Thoracic aorta (tissue), 2 donors: ENCODE results near the gene C19orf73. TPM values are rescaled to one million over a fixed set of nuclear protein-coding genes. Genes with fewer than 3 reads are reported as not detected.

Source experiments
- ATAC-seq: fragments of 150-250 bp; one replicate; pipeline ENCODE4 v1.8.0; 2017; ENCODE audit warnings: low read depth; ENCODE audit not compliant: insufficient number of reproducible peaks, low FRiP score
- DNase-seq: peaks from one replicate; pipeline ENCODE4 v3.0.0-alpha.2; 2020; ENCODE audit warnings: low spot score
- H3K27ac ChIP-seq, 2 donors: fragments of 200-600 bp; sonication (generic); 1 replicate in 1 of 2; 2 replicates in 1 of 2; pipeline ENCODE4 v1.5.1; 2016; ENCODE audit warnings: mild to moderate bottlenecking in 2 of 2, moderate library complexity in 2 of 2
- H3K27me3 ChIP-seq: fragments of 200-600 bp; sonication (generic); replicated peaks from 2 replicates; pipeline ENCODE4 v1.6.0; 2016; ENCODE audit warnings: mild to moderate bottlenecking; ENCODE audit not compliant: insufficient read depth
- H3K36me3 ChIP-seq: fragments of 200-600 bp; sonication (generic); one replicate; pipeline ENCODE4 v1.5.1; 2016
- H3K4me1 ChIP-seq, 2 donors: fragments of 200-600 bp; sonication (generic); 1 replicate in 1 of 2; 2 replicates in 1 of 2; pipeline versions ENCODE4 v1.5.1 to v1.6.0; 2016; ENCODE audit warnings: low read depth in 2 of 2, mild to moderate bottlenecking in 1 of 2; ENCODE audit not compliant: control insufficient read depth in 1 of 2
- H3K4me3 ChIP-seq: fragments of 200-600 bp; sonication (generic); 2 replicates; pipeline ENCODE4 v1.5.1; 2016; ENCODE audit warnings: mild to moderate bottlenecking
- H3K9me3 ChIP-seq: fragments of 200-600 bp; sonication (generic); 2 replicates; pipeline ENCODE4 v1.5.1; 2016
- CTCF ChIP-seq: fragments of 200-600 bp; sonication (generic); IDR thresholded peaks from one replicate; pipeline ENCODE4 v1.5.1; 2019; ENCODE audit warnings: antibody characterized with exemption
- total RNA-seq, 2 donors: library from RNA; depleted of rRNA; stranded (reverse); fragments of >200 nt; gene quantifications; one replicate each; pipeline versions ENCODE4 v1.1.0 to v1.2.3, GENCODE V29; 2016

C19orf73 gene
- total RNA-seq, 2 donors from 2014 or later: not detected

GRCh38 chr19:49073514-49074378 is 45.2 kb downstream of the C19orf73 start:
- Histone ChIP-seq H3K9me3 (no peaks in the 10 kb centered on the region), H3K36me3 (no peaks in the 10 kb centered on the region), H3K4me1 (peaks cover 0 to 4% of the 10 kb centered on the region in 2 donors), H3K27me3 (peaks cover 6% of the 10 kb centered on the region), H3K4me3 (no peak overlapping the region), H3K27ac (no peak overlapping the region)
- no peak for TF ChIP-seq CTCF
- DNase-seq (no peak), ATAC-seq (no peak)

GRCh38 chr19:49071860-49072547 is 46.9 kb downstream of the C19orf73 start:
- H3K4me1 ChIP-seq: peaks cover 0 to 4% of the 10 kb centered on the region in 2 donors
- H3K9me3 ChIP-seq: no peaks in the 10 kb centered on the region
- no peak for DNase-seq
- no peak overlapping the region for H3K4me3 ChIP-seq
- no peak for TF ChIP-seq CTCF
- no peak for ATAC-seq
- no peak overlapping the region for H3K27ac ChIP-seq
- H3K27me3 ChIP-seq: peaks cover 6% of the 10 kb centered on the region
- no peaks in the 10 kb centered on the region for H3K36me3 ChIP-seq

- ATAC-seq (no peak), DNase-seq (no peak)
- Histone ChIP-seq H3K9me3 (no peaks in the 10 kb centered on the region), H3K27ac (no peak overlapping the region), H3K36me3 (no peaks in the 10 kb centered on the region), H3K4me1 (peaks cover 0 to 4% of the 10 kb centered on the region in 2 donors), H3K27me3 (peaks cover 6% of the 10 kb centered on the region), H3K4me3 (no peak overlapping the region)
- no peak for TF ChIP-seq CTCF
Measured at GRCh38 chr19:49070416-49070815, 48.5 kb downstream of the C19orf73 start.

GRCh38 chr19:49069026-49069425 is 49.9 kb downstream of the C19orf73 start:
- peaks cover 6% of the 10 kb centered on the region for H3K27me3 ChIP-seq

More at GRCh38 chr19:49069026-49069425, 49.9 kb downstream of the C19orf73 start:
- Histone ChIP-seq H3K4me1 (peaks cover 0 to 4% of the 10 kb centered on the region in 2 donors), H3K36me3 (no peaks in the 10 kb centered on the region), H3K27ac (no peak overlapping the region), H3K9me3 (no peaks in the 10 kb centered on the region), H3K4me3 (no peak overlapping the region)
- DNase-seq (no peak), ATAC-seq (no peak)
- TF ChIP-seq CTCF: no peak

Other genes starting within 250 kb of the C19orf73 start
- 100 to 1,000 TPM; 108 to 139 TPM for gene PPP1R15A, start 246.7 kb downstream of the C19orf73 start, total RNA-seq
- gene TULP2, start 220.4 kb downstream of the C19orf73 start, total RNA-seq: under 1 TPM; 0.27 to 0.78 TPM
- 100 to 1,000 TPM; 415 to 671 TPM for gene NUCB1, start 218.8 kb downstream of the C19orf73 start, total RNA-seq
- gene DHDH, start 185.4 kb downstream of the C19orf73 start, total RNA-seq: 1 to 10 TPM in 1 of 2 donors, not detected in 1; 3.7 TPM
- gene BAX, start 164.3 kb downstream of the C19orf73 start, total RNA-seq: 100 to 1,000 TPM in 1 of 2 donors, 10 to 100 TPM in 1; 53.1 to 104 TPM
- gene FTL, start 153.8 kb downstream of the C19orf73 start, total RNA-seq: 1,000 to 10,000 TPM; 3,403 to 7,108 TPM
- gene GYS1, start 125.8 kb downstream of the C19orf73 start, total RNA-seq: 10 to 100 TPM; 30.1 to 44.4 TPM
- 10 to 100 TPM; 51.6 to 52.3 TPM for gene RUVBL2, start 125.3 kb downstream of the C19orf73 start, total RNA-seq
- gene LHB, start 102.1 kb downstream of the C19orf73 start, total RNA-seq: not detected
- not detected for gene CGB3, start 94.8 kb downstream of the C19orf73 start, total RNA-seq
- gene CGB2, start 87.3 kb downstream of the C19orf73 start, total RNA-seq: not detected
- not detected for gene CGB1, start 82.2 kb downstream of the C19orf73 start, total RNA-seq
- gene CGB5, start 75.3 kb downstream of the C19orf73 start, total RNA-seq: not detected
- gene CGB8, start 70.0 kb downstream of the C19orf73 start, total RNA-seq: not detected
- not detected for gene CGB7, start 61.4 kb downstream of the C19orf73 start, total RNA-seq
- gene NTF4, start 54.3 kb downstream of the C19orf73 start, total RNA-seq: not detected
- not detected for gene KCNA7, start 46.4 kb downstream of the C19orf73 start, total RNA-seq
- 100 to 1,000 TPM; 339 to 438 TPM for gene SNRNP70, start 33.7 kb downstream of the C19orf73 start, total RNA-seq
- 10 to 100 TPM in 1 of 2 donors, not detected in 1; 19.8 TPM for gene LIN7B, start 4.8 kb downstream of the C19orf73 start, total RNA-seq
- 1 to 10 TPM; 2.7 to 5.0 TPM for gene PPFIA3, start 401 bp upstream of the C19orf73 start, total RNA-seq
- 1 to 10 TPM; 2.2 to 6.5 TPM for gene HRC, start 36.3 kb upstream of the C19orf73 start, total RNA-seq
- 10 to 100 TPM; 48.3 to 65.9 TPM for gene TRPM4, start 38.6 kb upstream of the C19orf73 start, total RNA-seq
- gene SLC6A16, start 206.0 kb upstream of the C19orf73 start, total RNA-seq: 1 to 10 TPM; 2.4 to 2.8 TPM
- gene CD37, start 216.3 kb upstream of the C19orf73 start, total RNA-seq: 10 to 100 TPM; 29.8 to 33.0 TPM
- 10 to 100 TPM; 26.4 to 41.3 TPM for gene TEAD2, start 243.3 kb upstream of the C19orf73 start, total RNA-seq
- under 1 TPM in 1 of 2 donors, not detected in 1; 0.95 TPM for gene DKKL1, start 244.7 kb upstream of the C19orf73 start, total RNA-seq